MM.1S (cell line): Measurements from ENCODE around the gene CD79A.

Experiments
- CTCF ChIP-seq: fragments of 300-600 bp; sonication (generic); IDR thresholded peaks from 2 replicates; pipeline ENCODE4 v1.5.1; 2016; ENCODE audit warnings: antibody characterized with exemption, low read length, mixed read lengths
- EZH2phosphoT487 ChIP-seq: fragments of 300-600 bp; sonication (generic); IDR thresholded peaks from 2 replicates; pipeline ENCODE4 v1.6.1; 2018; ENCODE audit warnings: antibody characterized with exemption, low read length

- no peak for TF ChIP-seq CTCF
- no peak for TF ChIP-seq EZH2phosphoT487
Measured at GRCh38 chr19:41861116-41861768, 15.8 kb upstream of the CD79A start.
